H9 (cell line): Measurements from ENCODE around the gene PAOX. TPM values are rescaled to one million over a fixed set of nuclear protein-coding genes. Genes with fewer than 3 reads are reported as not detected.

Experiments
- DNase-seq: peaks from one replicate; pipeline ENCODE4 v3.0.0-alpha.2; 2017
- H2AFZ ChIP-seq: one replicate; pipeline ENCODE4 v1.6.1; 2013; ENCODE audit warnings: mild to moderate bottlenecking, low read length, control low read depth, moderate library complexity
- H2AK5ac ChIP-seq: 2 replicates; pipeline ENCODE4 v1.6.1; 2013; ENCODE audit warnings: low read length, control low read depth, mixed read lengths; ENCODE audit not compliant: insufficient read length
- H2BK120ac ChIP-seq: one replicate; pipeline ENCODE4 v1.6.1; 2013; ENCODE audit warnings: low read depth, mild to moderate bottlenecking, low read length, control low read depth, inconsistent platforms; ENCODE audit not compliant: poor library complexity, severe bottlenecking
- H2BK12ac ChIP-seq: 2 replicates; pipeline ENCODE4 v1.6.1; 2013; ENCODE audit warnings: low read length, control low read depth, mixed read lengths, low read depth; ENCODE audit not compliant: insufficient read length
- H2BK15ac ChIP-seq: 2 replicates; pipeline ENCODE4 v1.6.1; 2013; ENCODE audit warnings: low read depth, low read length, control low read depth
- H2BK20ac ChIP-seq: one replicate; pipeline ENCODE4 v1.6.1; 2013; ENCODE audit warnings: low read depth, mild to moderate bottlenecking, low read length, control low read depth, inconsistent platforms; ENCODE audit not compliant: poor library complexity, severe bottlenecking
- H2BK5ac ChIP-seq: 2 replicates; pipeline ENCODE4 v1.6.1; 2013; ENCODE audit warnings: low read length, control low read depth, mixed read lengths; ENCODE audit not compliant: insufficient read length
- H3K14ac ChIP-seq: 2 replicates; pipeline ENCODE4 v1.6.1; 2013; ENCODE audit warnings: low read length, control low read depth; ENCODE audit not compliant: insufficient read depth
- H3K18ac ChIP-seq: 2 replicates; pipeline ENCODE4 v1.6.1; 2013; ENCODE audit warnings: low read depth, mild to moderate bottlenecking, mixed read lengths, low read length, control low read depth; ENCODE audit not compliant: insufficient read length
- H3K23ac ChIP-seq: 2 replicates; pipeline ENCODE4 v1.6.1; 2013; ENCODE audit warnings: low read length, control low read depth, mixed read lengths, low read depth; ENCODE audit not compliant: insufficient read length
- H3K23me2 ChIP-seq: 2 replicates; pipeline ENCODE4 v1.6.1; 2013; ENCODE audit warnings: low read depth, mild to moderate bottlenecking, mixed read lengths, low read length, control low read depth; ENCODE audit not compliant: insufficient read length, poor library complexity, severe bottlenecking
- H3K27ac ChIP-seq: 2 replicates; pipeline ENCODE4 v1.5.1; 2013; ENCODE audit warnings: low read length, control low read depth, mixed read lengths, low read depth; ENCODE audit not compliant: insufficient read length
- H3K27me3 ChIP-seq: 2 replicates; pipeline ENCODE4 v1.6.1; 2013; ENCODE audit warnings: low read length, control low read depth, inconsistent platforms; ENCODE audit not compliant: insufficient read depth
- H3K4ac ChIP-seq: 2 replicates; pipeline ENCODE4 v1.6.1; 2013; ENCODE audit warnings: low read depth, mild to moderate bottlenecking, control low read depth, inconsistent platforms, low read length, moderate library complexity
- H3K4me1 ChIP-seq: 2 replicates; pipeline ENCODE4 v1.6.1; 2013; ENCODE audit warnings: low read length, control low read depth, inconsistent platforms; ENCODE audit not compliant: insufficient read depth
- H3K4me2 ChIP-seq: 2 replicates; pipeline ENCODE4 v1.6.1; 2013; ENCODE audit warnings: low read length, control low read depth, mixed read lengths; ENCODE audit not compliant: insufficient read length, insufficient read depth
- H3K56ac ChIP-seq: 2 replicates; pipeline ENCODE4 v1.6.1; 2013; ENCODE audit warnings: low read depth, mild to moderate bottlenecking, mixed read lengths, low read length, control low read depth; ENCODE audit not compliant: insufficient read length
- H3K79me1 ChIP-seq: 2 replicates; pipeline ENCODE4 v1.6.1; 2013; ENCODE audit warnings: low read depth, mild to moderate bottlenecking, moderate library complexity, low read length, control low read depth, inconsistent platforms; ENCODE audit not compliant: insufficient read depth, poor library complexity, severe bottlenecking
- H3K79me2 ChIP-seq: 2 replicates; pipeline ENCODE4 v1.6.1; 2013; ENCODE audit warnings: low read length, control low read depth, inconsistent platforms; ENCODE audit not compliant: insufficient read depth
- H3K9ac ChIP-seq: 2 replicates; pipeline ENCODE4 v1.6.1; 2013; ENCODE audit warnings: low read length, control low read depth, mixed read lengths; ENCODE audit not compliant: insufficient read length; ENCODE audit errors: extremely low read depth
- H3K9me3 ChIP-seq: one replicate; pipeline ENCODE4 v1.6.1; 2013; ENCODE audit warnings: low read depth, low read length, inconsistent platforms; ENCODE audit not compliant: control insufficient read depth
- H3T11ph ChIP-seq: one replicate; pipeline ENCODE4 v1.6.1; 2013; ENCODE audit warnings: mild to moderate bottlenecking, low read length, control low read depth, inconsistent platforms
- H4K20me1 ChIP-seq: one replicate; pipeline ENCODE4 v1.6.1; 2013; ENCODE audit not compliant: control insufficient read depth, insufficient read length, insufficient read depth
- H4K5ac ChIP-seq: 2 replicates; pipeline ENCODE4 v1.6.1; 2013; ENCODE audit warnings: low read depth, mild to moderate bottlenecking, mixed read lengths, low read length, control low read depth; ENCODE audit not compliant: insufficient read length
- H4K8ac ChIP-seq: replicated peaks from 2 replicates; pipeline ENCODE4 v1.6.1; 2013; ENCODE audit warnings: low read length, control low read depth, mixed read lengths, low read depth; ENCODE audit not compliant: insufficient read length
- H4K91ac ChIP-seq: 2 replicates; pipeline ENCODE4 v1.6.1; 2013; ENCODE audit warnings: low read depth, mild to moderate bottlenecking, moderate library complexity, mixed read lengths, low read length, control low read depth; ENCODE audit not compliant: insufficient read length
- H3K27ac Mint-ChIP-seq, 3 experiments: 2 replicates in 2 of 3; 3 replicates in 1 of 3; pipeline ENCODE4 v1.8.0; 2020 to 2021; ENCODE audit warnings: mixed read lengths in 3 of 3, mild to moderate bottlenecking in 1 of 3, moderate library complexity in 1 of 3
- H3K27me3 Mint-ChIP-seq: 2 replicates; pipeline ENCODE4 v1.8.0; 2021; ENCODE audit warnings: low read depth, mild to moderate bottlenecking, moderate library complexity, mixed read lengths
- H3K36me3 Mint-ChIP-seq, 3 experiments: 2 replicates in 2 of 3; 3 replicates in 1 of 3; pipeline ENCODE4 v1.8.0; 2020 to 2021; ENCODE audit warnings: low read depth in 3 of 3, mixed read lengths in 3 of 3; ENCODE audit not compliant: insufficient read depth in 1 of 3
- H3K4me1 Mint-ChIP-seq, 2 experiments: 2 replicates each; pipeline ENCODE4 v1.8.0; 2020; ENCODE audit warnings: mixed read lengths in 2 of 2
- H3K4me3 Mint-ChIP-seq, 2 experiments: 2 replicates in 1 of 2; 3 replicates in 1 of 2; pipeline ENCODE4 v1.8.0; 2020 to 2021; ENCODE audit warnings: mild to moderate bottlenecking in 2 of 2, mixed read lengths in 2 of 2, moderate library complexity in 1 of 2
- H3K9me3 Mint-ChIP-seq, 2 experiments: 2 replicates in 1 of 2; 3 replicates in 1 of 2; pipeline ENCODE4 v1.8.0; 2020; ENCODE audit warnings: mild to moderate bottlenecking in 2 of 2, mixed read lengths in 2 of 2, moderate library complexity in 1 of 2
- WGBS: extraction: QIAGEN DNeasy Blood & Tissue Kit; methylation state at CpG from one replicate; pipeline ENCODE4 v1.1.7; 2013; ENCODE audit warnings: missing lambda C conversion rate, low lambda C conversion rate, mixed read lengths; ENCODE audit not compliant: insufficient read length; ENCODE audit errors: extremely low coverage; 5-methylcytosine and 5-hydroxymethylcytosine counted together
- total RNA-seq: library from RNA; stranded (reverse); gene quantifications from 2 replicates; pipeline ENCODE4 v1.2.1, GENCODE V29; 2021
- TF ChIP-seq, protein P1 (sequence below): fragments of 200-600 bp; sonication (generic); conservative IDR thresholded peaks from 3 replicates; pipeline ENCODE4 v1.8.0; 2021; ENCODE audit warnings: antibody characterized with exemption, mild to moderate bottlenecking

PAOX gene
- total RNA-seq, 1 experiment from 2014 or later = 5.6 TPM

DNA sequence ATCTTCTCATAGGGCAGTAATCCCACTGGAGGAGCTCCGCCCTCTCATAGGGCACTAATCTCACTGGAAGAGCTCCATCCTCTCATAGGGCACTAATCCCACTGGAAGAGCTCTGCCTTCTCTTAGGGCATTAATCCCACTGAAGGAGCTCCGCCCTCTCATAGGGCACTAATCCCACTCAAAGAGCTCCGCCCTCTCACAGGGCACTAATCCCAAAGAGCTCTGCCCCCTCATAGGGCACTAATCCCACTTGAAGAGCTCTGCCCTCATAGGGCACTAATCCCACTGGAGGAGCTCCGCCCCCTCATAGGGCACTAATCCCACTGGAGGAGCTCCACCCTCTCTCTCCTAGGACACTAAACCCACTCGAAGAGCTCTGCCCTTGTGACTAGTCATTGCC, 17.8 kb upstream of the PAOX start:
- H3K4me2 ChIP-seq = no peak overlapping the region
- TF ChIP-seq, protein P1, sequence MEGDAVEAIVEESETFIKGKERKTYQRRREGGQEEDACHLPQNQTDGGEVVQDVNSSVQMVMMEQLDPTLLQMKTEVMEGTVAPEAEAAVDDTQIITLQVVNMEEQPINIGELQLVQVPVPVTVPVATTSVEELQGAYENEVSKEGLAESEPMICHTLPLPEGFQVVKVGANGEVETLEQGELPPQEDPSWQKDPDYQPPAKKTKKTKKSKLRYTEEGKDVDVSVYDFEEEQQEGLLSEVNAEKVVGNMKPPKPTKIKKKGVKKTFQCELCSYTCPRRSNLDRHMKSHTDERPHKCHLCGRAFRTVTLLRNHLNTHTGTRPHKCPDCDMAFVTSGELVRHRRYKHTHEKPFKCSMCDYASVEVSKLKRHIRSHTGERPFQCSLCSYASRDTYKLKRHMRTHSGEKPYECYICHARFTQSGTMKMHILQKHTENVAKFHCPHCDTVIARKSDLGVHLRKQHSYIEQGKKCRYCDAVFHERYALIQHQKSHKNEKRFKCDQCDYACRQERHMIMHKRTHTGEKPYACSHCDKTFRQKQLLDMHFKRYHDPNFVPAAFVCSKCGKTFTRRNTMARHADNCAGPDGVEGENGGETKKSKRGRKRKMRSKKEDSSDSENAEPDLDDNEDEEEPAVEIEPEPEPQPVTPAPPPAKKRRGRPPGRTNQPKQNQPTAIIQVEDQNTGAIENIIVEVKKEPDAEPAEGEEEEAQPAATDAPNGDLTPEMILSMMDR = no peak

More for the DNA sequence above, 17.8 kb upstream of the PAOX start:
- no peaks in the 10 kb centered on the region for H3K9me3 ChIP-seq
- no peak overlapping the region for H2BK20ac ChIP-seq
- no peak overlapping the region for H3K18ac ChIP-seq
- H3K79me1 ChIP-seq = no peaks in the 10 kb centered on the region
- no peak overlapping the region for H3K56ac ChIP-seq
- H3K23ac ChIP-seq = no peak overlapping the region
- WGBS = no CpG with 5 or more reads among the region's 5 CpGs
- no peak overlapping the region for H3K4ac ChIP-seq
- no peak overlapping the region for H4K91ac ChIP-seq
- no peaks in the 10 kb centered on the region for H3K79me2 ChIP-seq
- no peak overlapping the region for H3K14ac ChIP-seq
- no peaks in the 10 kb centered on the region for H3K9me3 Mint-ChIP-seq
- peaks cover 0 to 2% of the 10 kb centered on the region in 2 experiments; a peak in 1 of 4 replicates for H3K4me1 Mint-ChIP-seq
- no peaks in the 10 kb centered on the region; the same call in 1 of the 2 replicates for H3K27me3 ChIP-seq
- H4K5ac ChIP-seq = no peak overlapping the region
- H2BK15ac ChIP-seq = no peak overlapping the region
- peaks cover 24 to 45% (median 44%) of the 10 kb centered on the region in 3 experiments; a peak in 6 of 7 replicates for H3K36me3 Mint-ChIP-seq
- H3K9ac ChIP-seq = no peak overlapping the region
- H3K4me3 Mint-ChIP-seq = no peak overlapping the region; a peak in 1 of 5 replicates
- H4K8ac ChIP-seq = no peak overlapping the region
- DNase-seq = no peak
- no peak overlapping the region for H2BK120ac ChIP-seq
- H3T11ph ChIP-seq = no peak overlapping the region
- H3K4me1 ChIP-seq = no peaks in the 10 kb centered on the region
- H3K27ac ChIP-seq = no peak overlapping the region
- no peaks in the 10 kb centered on the region for H3K23me2 ChIP-seq
- H2AK5ac ChIP-seq = no peak overlapping the region
- no peak overlapping the region for H2AFZ ChIP-seq
- no peak overlapping the region for H2BK12ac ChIP-seq
- peaks cover 24% of the 10 kb centered on the region for H3K27me3 Mint-ChIP-seq
- H3K27ac Mint-ChIP-seq = no peak overlapping the region; a peak in 1 of 7 replicates
- no peaks in the 10 kb centered on the region for H4K20me1 ChIP-seq
- H2BK5ac ChIP-seq = no peak overlapping the region
